GM10248 (cell line): ENCODE data around the gene ZNF780A.
A peak's percentile ranks its signal among the peaks of the same experiment; 100 is the strongest.
"Not testable (repeated sequence)": the region's sequence is repeated elsewhere in the genome, so short reads cannot be mapped to it uniquely, and the experiment has no call there.

ENCODE experiments used
- CTCF ChIA-PET: fragments of 300-600 bp; sonication (Branson Sonifier 250); formaldehyde crosslinking; extraction: SDS; loops from one replicate; lab custom pipeline; 2021; ENCODE audit warnings: antibody characterized with exemption; lab: Yijun Ruan, JAX
- POLR2A ChIA-PET: fragments of 350-650 bp; sonication (Branson Sonifier 250); formaldehyde crosslinking; extraction: SDS; loops from one replicate; lab custom pipeline; 2020; ENCODE audit warnings: antibody characterized with exemption; lab: Yijun Ruan, JAX
- DNase-seq: peaks from one replicate; pipeline ENCODE4 v3.0.0; 2012; ENCODE audit errors: extremely low spot score
- CTCF ChIP-seq: IDR thresholded peaks from 2 replicates; pipeline ENCODE4 v1.5.1; 2012; ENCODE audit warnings: mild to moderate bottlenecking, low read depth; ENCODE audit errors: extremely low read depth, missing control alignments, control extremely low read depth

Gene ZNF780A

GRCh38 chr19:40056505-40056904 lies 34.2 kb downstream of the ZNF780A start:
- no peak for TF ChIP-seq CTCF
- DNase-seq = no peak
- POLR2A ChIA-PET = no interaction called here
- CTCF ChIA-PET = interaction anchor here (1.3 kb wide), 1 partner anchor 86 kb away, joined by 3 read pairs; the partner anchor contains the start of gene PSMC4

GRCh38 chr19:40055832-40056504 lies 34.8 kb downstream of the ZNF780A start, which contains the start of gene ZNF780B:
ZNF780B (minus strand) TSS chr19:40056231; CDS start chr19:40050332, 5,899 bp downstream.
- peak; percentile 81 for DNase-seq
- TF ChIP-seq CTCF = no peak
- ChIA-PET POLR2A (interaction anchor here (0.9 kb wide), 1 partner anchor 34 kb away, joined by 3 read pairs; no protein-coding TSS in a partner anchor), CTCF (interaction anchor here (1.1 to 1.3 kb wide), 2 partner anchors 22 to 85 kb away, joined by 3 read pairs; partner anchors contain the start of gene PSMC4)

- CTCF ChIA-PET = interaction anchor here (1.1 kb wide), 1 partner anchor 21 kb away, joined by 3 read pairs; no protein-coding TSS in a partner anchor
- no peak for DNase-seq
- POLR2A ChIA-PET = interaction anchor here (0.9 kb wide), 1 partner anchor 35 kb away, joined by 3 read pairs; no protein-coding TSS in a partner anchor
Observed at GRCh38 chr19:40055049-40055448, 35.7 kb downstream of the ZNF780A start.

GRCh38 chr19:40054632-40055031 lies 36.1 kb downstream of the ZNF780A start:
- CTCF ChIA-PET = no interaction called here
- TF ChIP-seq CTCF = no peak

More at GRCh38 chr19:40055049-40055448, 35.7 kb downstream of the ZNF780A start:
- no peak for TF ChIP-seq CTCF

GRCh38 chr19:40053491-40053890 lies 37.3 kb downstream of the ZNF780A start:
- ChIA-PET POLR2A (no interaction called here), CTCF (no interaction called here)
- no peak for DNase-seq
- no peak for TF ChIP-seq CTCF

More at GRCh38 chr19:40054632-40055031, 36.1 kb downstream of the ZNF780A start:
- no peak for DNase-seq
- POLR2A ChIA-PET = no interaction called here

- CTCF ChIA-PET, DNase-seq, POLR2A ChIA-PET: not testable (repeated sequence)
Observed at GRCh38 chr19:40041718-40042117, 49.0 kb downstream of the ZNF780A start.

- CTCF ChIA-PET, DNase-seq, POLR2A ChIA-PET: not testable (repeated sequence)
Observed at GRCh38 chr19:40038047-40038446, 52.7 kb downstream of the ZNF780A start.
